T follicular helper cell (primary cell): ENCODE results near the gene MTMR12.

Experiments
- DNase-seq: peaks from one replicate; pipeline ENCODE4 v3.0.0-alpha.2; 2020; ENCODE audit warnings: low read depth
- total RNA-seq, 2 experiments: gene quantifications; one replicate each; lab custom pipeline; 2026; lab: John Stamatoyannopoulos, UW

Gene MTMR12, protein sequence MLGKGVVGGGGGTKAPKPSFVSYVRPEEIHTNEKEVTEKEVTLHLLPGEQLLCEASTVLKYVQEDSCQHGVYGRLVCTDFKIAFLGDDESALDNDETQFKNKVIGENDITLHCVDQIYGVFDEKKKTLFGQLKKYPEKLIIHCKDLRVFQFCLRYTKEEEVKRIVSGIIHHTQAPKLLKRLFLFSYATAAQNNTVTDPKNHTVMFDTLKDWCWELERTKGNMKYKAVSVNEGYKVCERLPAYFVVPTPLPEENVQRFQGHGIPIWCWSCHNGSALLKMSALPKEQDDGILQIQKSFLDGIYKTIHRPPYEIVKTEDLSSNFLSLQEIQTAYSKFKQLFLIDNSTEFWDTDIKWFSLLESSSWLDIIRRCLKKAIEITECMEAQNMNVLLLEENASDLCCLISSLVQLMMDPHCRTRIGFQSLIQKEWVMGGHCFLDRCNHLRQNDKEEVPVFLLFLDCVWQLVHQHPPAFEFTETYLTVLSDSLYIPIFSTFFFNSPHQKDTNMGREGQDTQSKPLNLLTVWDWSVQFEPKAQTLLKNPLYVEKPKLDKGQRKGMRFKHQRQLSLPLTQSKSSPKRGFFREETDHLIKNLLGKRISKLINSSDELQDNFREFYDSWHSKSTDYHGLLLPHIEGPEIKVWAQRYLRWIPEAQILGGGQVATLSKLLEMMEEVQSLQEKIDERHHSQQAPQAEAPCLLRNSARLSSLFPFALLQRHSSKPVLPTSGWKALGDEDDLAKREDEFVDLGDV
- total RNA-seq, result 43.6 to 47.9 reads per million in 2 experiments

DNA sequence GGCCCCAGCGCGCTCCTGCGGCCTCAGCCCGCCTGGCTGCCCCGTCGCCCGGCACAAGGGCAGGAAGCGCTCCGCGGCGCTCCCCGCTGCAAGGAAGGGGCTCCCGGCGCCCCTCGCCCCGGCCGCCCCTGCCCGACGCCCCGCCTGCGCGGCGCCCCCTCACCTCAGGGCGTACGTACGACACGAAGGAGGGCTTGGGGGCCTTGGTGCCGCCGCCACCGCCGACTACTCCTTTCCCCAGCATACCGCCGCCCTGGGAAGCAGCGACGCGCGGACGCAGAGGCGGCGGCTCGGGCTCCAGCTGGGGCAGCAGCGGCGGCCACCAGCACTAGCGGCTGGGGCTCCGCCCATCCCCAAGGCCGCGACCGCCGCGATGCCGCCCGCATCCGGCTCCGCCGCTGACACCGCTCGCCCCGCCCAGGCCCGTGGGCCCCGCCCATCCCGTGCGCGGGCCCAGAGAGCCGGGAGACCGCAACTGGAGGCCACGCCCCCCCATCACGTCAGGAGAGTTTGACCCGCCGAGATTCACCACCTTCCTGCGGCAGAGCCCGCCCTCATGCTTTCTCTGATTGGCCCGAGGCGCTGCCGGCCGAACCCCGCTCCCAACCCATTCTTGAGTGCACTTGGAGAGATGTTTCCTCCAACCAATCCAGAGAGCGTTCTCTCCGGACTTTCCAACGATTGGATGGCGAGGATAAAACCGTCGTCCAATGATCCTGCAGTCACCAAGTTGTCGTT, at the start of gene MTMR12:
Gene MTMR12, minus strand, starts transcription at position 345 of the 738 bp plus-strand sequence. Its CDS starts 101 bp downstream, at position 244.
- DNase-seq, result peak; percentile 99

DNA sequence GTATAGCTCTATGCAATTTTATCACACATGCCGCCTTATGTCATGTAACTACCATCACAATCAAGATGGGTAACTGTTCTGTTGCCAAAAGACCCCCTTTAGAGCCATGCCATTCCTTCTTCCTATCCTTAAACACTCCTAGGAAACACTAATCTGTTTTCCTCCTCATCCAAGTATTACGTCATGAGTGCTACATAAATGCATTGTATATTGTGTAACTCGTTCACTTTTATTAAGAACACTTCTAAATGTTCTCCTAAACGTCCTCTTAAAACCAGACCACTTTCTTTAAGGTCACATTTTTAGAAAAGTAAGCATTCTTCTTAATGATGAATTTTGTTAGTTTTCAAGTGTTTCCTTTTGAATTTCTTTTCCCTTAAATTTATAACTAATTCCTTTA, 49.8 kb upstream of the MTMR12 start:
- DNase-seq, result no peak

DNA sequence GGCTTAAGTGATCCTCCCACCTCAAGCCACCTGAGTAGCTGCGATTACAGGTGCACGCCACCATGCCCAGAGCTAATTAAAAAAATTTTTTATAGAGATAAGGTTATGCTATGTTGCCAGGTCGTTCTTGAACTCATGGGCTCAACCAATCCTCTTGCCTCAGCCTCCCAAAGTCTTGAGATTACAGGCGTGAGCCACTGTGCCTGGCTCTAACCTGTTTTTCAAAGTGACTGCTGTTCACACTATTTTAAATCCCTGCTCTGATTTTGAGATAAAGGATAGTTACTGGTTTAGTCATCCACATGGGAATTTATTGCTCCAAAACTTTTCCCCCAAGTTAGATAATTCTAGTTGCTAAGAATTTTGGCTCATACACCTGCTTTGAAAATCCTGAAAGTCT, 48.2 kb upstream of the MTMR12 start:
- DNase-seq, result no peak

DNA sequence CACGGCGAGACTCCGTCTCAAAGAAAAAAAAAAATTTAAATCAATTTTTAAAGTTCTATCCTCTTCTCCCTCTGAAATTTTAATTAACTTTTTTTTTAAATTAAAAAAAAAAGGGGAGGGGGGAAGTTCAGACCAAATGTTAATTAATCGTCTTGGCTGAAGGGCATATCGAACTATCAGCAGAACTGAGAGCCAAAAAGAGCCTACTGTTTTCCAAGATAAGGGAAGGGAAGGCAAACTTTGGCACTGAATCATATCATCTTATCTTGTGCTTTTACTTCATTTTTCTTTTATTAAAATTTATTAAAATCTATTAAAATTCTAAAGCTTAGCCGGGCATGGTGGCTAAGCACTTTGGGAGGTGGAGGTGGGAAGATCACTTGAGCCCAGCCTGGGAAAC, 45.9 kb upstream of the MTMR12 start:
- DNase-seq, result no peak

DNA sequence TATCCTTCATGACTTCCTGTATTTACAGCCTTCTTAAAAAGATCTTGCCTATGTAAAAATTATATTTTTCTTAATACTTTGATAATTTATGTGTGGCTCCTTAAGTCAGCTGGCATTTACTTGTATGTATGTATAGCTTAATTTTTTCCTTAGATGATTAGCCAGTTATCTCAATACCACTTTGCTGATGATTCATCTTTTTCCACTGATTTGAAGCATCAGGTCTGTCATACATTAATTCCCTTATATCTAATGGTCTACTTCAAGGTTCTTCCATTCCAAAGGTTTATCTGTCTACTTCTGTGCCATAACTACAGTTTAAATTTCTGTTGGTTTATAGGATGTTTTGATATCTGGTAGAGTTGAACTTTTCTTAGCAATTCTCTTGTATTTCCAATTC, 44.9 kb upstream of the MTMR12 start:
- no peak for DNase-seq

DNA sequence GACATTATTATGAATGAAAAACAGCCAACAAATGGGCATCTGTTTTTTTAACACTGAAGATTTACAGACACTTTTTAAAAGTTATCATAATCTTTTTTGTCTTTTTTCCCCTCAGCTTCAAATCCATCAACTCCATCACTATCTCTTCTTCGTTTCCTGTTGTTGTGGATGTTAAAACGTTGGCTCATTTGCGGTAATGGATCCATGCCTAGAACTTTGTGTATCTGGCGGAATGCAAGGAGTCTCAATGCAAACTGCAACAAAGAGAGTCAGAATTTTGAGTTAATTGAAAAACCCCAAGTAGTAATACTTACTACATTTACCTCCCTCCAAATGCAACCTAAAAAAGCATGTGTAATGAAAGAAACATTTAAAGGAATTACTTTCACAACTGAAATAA, 42.9 kb upstream of the MTMR12 start:
- DNase-seq, result no peak

DNA sequence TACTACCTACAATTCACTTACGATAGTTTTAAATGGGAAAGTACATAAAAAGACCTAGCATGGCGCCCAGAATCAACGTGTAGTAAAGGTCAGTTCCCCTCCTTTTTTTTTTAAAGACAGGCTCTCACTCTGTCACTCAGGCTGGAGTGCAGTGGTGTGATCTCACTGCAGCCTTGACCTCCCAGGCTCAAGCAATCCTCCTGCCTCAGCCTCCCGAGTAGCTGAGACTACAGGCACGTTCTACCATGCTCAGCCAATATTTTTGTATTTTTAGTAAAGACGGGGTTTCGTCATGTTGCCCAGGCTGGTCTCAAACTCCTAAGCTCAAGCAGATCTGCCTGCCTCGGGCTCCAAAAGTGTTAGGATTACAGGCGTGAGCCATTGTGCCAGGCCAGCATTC, 40.7 kb upstream of the MTMR12 start:
- DNase-seq, result no peak

DNA sequence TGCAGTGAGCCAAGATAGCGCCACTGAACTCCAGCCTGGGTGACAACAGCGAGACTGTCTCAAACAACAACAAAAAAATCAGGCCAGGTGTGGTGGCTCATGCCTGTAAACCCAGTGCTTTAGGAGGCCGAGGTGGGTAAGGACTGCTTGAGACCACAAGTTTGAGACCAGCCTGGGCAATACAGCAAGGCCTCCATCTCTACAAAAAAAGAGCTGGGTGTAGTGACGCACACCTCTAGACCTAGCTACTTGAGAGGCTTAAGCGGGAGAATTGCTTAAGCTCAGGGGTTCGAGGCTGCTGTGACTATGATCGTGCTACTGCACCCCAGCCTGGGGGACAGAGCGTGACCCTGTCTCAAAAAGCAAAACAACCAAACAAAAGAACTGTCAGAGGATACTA, 39.9 kb upstream of the MTMR12 start:
- DNase-seq, result no peak

DNA sequence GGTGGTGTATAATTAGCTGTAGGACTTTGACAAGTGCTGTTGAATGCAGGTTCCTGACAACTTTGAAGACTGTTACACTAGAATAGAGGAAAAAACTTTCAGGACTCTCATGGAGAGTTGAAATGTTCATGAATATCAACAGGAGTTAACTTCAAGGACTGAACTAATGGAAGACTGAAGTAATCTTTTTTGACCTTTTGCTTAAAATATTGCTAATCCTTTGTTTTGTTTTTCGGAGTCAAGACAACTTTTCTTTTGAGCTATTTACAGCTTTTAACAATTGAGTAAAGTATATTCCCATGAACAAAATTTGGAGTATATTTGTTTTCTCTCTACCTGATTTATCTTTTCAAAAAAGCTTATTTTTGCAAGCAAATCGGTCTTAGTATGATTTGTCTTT, 34.1 kb upstream of the MTMR12 start:
- DNase-seq, result no peak

DNA sequence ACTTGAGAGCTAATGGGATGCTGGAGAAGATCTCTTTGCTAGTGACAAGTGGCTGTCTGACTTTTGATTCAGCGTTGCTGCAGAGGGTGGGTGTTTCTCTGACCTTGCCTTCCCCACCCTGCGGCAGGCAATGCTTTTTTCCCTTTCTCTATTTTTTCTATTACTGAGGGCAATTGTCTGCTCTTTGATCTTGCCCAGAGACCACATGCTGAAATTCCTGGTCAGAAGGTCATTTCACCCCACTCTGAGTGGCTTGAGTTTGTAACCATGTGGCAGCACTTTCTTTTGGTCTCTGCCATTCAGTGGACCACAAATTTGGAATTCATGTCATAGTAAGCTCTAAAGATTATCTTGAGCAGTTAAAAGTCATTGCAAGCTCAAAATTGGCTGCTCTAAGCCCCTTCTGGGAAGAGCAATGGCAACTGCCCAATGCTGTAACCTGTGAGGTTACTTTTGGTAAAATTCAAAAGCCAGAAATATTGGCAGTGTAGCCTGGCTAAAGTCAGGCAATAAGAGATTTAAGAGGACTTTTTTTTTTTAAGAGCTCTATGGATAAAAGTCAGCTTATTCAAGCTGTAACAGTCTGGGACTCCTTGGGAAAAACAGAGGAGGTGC, 30.4 kb upstream of the MTMR12 start:
- DNase-seq, result no peak

DNA sequence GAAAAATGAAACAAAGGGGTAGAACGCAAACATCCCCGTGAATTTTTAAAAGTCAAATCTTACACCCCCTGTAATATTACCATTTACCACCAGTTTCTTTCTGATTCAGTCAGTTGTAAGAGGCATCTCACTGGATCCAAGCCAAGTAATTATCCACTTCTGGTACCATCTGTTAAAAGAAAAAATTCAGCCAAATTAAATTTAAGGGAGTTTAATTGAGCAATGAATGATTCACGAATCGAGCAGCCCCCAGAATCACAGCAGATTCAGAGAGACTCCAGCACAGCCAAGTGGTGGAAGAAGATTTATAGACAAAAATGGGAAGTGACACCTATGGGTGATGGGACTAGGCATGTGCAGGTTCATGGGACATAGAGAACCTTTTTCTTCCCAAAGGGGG, 29.9 kb upstream of the MTMR12 start:
- DNase-seq, result no peak

DNA sequence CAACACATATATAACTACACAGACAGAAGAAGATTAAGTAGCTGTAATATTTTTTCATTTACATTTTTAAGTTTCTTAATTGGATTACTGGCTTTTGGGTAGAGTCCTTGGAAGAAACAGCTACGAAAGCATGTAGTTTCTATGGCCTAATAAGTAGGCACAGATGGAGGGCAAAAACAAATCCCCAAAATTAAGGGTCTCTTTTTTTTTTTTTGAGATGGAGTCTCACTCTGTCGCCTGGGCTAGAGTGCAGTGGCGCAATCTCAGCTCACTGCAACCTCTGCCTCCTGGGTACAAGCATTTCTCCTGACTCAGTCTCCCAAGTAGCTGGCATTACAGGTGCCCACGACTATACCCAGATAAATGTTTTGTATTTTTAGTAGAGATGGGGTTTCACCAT, 27.1 kb upstream of the MTMR12 start:
- DNase-seq, result no peak

DNA sequence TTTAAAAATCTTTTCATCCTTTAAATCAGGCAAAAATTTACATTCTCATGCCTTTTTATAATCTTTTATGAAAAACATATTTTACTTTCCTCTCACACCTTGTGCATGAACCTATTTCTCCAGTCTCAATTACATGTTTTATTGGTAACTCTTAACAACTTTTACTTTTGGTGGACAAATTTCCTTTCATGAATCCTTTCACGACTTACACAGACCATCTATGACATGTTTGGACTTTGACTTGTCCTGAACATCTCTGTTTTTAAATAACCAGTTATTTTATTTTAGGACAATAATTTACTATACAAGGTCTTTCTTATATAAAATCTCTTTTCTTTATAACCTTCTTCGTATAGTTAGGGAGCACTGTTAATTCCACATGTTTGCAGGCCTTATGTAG, 26.5 kb upstream of the MTMR12 start:
- DNase-seq, result no peak

DNA sequence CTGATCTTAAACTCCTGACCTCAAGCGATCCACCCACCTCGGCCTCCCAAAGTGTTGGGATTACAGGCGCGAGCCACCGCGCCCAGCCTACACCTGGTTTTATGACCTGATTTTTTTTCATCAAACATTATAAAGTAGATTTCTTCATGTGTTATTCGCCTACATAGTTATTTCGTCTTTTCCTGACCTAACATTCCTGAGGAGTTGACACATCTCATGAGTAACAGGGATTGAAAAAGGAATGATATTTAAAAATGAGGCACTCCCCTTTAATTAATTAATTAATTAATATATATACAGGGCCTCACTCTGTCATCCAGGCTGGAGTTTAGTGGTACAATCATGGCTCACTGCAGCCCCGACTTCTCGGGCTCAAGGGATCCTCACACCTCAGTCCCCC, 20.2 kb upstream of the MTMR12 start:
- no peak for DNase-seq

DNA sequence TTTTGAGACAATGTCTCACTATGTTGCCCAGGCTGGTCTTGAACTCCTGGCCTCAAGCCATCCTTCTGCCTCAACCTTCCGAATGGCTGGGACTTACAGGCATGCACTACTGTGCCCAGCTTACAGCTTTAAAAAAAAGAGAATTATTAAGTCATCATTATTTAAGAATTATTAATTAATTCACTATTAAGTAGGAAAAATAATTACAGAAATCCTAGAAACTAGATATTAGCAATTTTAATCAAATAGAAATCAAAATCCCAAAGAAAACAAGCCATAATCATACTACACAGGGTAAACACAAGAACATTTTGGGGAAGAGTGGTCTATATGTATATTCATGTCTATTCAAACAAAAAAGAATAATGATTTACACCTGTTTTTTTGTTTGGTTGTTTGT, 19.6 kb upstream of the MTMR12 start:
- DNase-seq, result no peak

DNA sequence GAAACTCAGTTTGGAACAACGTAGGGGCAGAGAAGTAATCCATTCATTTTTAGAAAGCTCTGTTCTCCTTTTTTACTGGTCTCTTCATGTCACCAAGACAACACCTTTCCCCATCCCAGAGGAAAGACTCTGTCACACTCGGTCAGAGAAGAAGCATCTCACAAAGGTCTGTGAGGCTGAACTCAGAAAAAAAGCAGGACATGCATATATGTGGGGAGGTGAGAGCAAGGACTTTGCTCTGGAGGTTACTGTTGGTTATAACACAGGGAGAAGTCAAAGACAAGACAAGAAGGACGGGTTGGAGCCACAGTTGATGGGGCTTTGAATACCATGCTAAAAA, 19.2 kb upstream of the MTMR12 start:
- no peak for DNase-seq

DNA sequence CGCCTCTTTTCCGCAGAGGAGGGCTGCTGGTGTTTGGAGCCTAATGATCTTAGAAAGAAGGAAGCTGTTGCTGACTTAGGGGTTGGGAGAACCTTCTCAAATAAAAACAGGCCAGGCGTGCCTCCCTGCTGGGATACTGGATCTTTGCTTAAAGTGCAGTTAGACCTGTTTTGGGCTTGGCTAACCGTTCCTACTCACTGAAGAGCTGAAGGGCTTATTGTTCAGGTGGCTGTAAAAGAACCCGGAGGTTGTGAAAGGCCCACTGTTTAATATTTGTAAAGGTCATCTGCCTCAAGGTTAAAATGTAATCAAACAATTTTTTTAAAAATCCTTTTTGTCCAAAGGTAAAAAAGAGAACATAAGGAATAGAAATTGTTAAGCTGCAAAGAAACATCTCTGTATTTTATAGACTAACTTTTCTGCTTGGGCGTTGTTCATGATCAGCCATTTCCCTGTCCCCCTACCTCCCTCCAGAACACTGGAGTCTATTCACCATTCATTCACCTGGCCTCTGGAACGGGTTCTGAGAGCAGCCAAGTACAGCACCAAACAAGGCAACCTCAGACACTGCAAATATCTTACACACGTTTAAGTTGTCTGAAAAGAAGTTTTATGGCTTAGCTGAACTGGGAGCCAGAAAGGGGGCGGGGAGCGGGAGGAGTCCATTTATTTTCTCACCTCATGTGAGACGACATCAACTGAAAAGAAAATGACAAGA, 18.6 kb upstream of the MTMR12 start:
- DNase-seq, result no peak

DNA sequence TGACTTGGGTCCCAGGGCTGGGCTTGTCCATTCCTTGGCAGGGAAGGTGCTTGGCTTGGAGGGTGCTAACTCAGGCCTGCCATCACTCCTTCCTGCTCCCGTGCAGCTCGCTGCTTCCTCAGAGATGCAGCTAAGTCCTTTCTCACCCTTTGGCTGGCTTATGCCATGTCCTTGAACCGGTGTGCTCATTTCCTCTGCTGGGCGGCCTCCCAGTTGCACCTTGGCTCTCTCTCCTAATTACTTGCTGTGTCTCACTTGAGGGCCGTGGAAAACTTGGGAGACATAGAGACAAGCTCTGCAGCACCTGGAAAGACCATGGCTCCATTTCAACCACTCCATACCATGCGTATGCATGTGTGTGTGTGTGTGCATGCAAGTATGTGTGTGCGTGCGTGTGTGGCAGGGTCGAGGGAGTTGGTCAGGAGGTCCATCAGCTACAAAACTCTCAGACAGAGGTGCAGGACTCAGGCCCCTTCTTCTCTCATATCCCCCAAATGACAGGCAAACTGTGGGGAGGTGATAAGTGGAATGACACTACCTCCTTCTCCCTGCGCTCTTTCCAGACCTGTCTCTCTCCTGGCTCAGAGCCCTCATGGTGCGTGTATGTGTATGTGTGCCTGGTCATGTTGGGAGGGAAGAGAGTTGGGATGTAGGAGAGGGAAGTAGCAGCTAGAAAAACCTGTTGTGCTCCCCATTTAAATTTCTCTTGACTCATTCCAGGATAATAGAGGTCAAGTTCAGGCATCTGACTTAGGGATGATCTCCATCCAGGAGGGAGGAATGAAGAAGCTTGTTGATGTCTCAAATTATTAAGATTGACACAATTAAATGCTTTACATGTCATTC, 17.6 kb upstream of the MTMR12 start:
- no peak for DNase-seq

DNA sequence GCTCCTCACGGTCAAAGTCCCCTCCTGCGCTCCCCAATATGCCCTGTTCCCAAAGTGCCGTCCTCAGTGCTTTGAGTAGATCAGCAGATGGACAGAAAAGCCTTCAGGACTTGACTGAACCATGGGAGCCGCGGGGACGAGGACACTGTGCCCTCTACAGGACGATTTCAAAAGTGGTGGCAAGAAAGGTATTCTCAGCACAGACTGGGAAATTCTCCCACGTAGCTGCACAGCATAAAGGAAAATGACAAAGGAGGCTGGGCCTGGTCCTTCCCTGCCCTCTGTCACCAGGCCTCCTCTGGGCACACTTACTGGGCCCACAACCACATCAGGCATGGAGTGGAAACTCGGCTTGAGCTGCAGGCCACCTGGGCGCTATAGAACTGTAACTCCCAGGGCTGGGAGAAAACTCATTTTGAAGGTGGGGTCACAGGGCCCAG, 16.7 kb upstream of the MTMR12 start:
- DNase-seq, result no peak

DNA sequence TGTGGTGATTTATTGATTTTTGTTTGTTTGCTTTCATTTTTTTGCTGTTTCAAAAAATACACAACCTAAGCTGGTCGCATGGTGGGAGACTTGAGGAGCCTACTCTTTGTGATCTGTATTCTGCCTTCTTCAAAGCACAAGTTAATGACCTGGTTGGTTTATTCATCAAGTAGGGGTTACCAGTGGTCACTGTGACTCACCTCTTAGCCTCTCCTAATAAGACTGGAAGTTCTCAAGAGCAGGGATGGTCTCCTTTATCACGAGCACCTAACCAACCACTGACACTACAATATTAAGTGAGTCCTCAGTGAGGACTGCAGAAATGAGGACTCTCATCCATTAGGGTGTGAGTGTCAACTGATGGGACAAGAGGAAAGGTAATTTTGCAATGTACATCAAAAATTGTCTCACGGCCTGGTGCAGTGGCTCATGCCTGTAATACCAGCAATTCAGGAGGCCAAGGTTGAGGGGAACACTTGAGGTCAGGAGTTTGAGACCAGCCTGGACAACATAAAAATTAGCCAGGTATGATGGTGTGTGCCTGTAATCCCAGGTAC, 13.6 kb upstream of the MTMR12 start:
- no peak for DNase-seq
